ENCODE measurements around the gene FAM120B.
A peak's percentile ranks its signal among the peaks of the same experiment; 100 is the strongest.

Gene FAM120B

DNA sequence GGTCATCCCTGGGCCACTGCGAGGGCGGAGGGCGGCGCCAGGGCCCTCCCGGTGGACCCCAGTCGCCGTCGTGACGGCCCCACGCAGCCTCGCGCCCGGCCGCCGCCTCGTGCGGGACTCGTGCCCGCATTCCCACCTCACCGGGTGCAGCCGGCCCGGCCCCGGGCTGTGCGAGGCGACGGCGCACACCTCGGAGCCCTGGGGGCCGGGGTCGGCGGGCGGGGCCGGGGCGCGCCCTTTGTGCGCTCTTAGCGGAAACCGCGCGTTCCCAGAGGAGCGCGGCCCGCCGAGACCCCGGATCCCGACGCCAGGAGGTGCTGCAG lies 10.2 kb upstream of the FAM120B start:
- H3K4me3 ChIP-seq (ENCODE audit: low read length), result peak overlapping the region; percentile 40
- no peak for DNase-seq (ENCODE audit: low read depth)
- TF ChIP-seq, protein P1, sequence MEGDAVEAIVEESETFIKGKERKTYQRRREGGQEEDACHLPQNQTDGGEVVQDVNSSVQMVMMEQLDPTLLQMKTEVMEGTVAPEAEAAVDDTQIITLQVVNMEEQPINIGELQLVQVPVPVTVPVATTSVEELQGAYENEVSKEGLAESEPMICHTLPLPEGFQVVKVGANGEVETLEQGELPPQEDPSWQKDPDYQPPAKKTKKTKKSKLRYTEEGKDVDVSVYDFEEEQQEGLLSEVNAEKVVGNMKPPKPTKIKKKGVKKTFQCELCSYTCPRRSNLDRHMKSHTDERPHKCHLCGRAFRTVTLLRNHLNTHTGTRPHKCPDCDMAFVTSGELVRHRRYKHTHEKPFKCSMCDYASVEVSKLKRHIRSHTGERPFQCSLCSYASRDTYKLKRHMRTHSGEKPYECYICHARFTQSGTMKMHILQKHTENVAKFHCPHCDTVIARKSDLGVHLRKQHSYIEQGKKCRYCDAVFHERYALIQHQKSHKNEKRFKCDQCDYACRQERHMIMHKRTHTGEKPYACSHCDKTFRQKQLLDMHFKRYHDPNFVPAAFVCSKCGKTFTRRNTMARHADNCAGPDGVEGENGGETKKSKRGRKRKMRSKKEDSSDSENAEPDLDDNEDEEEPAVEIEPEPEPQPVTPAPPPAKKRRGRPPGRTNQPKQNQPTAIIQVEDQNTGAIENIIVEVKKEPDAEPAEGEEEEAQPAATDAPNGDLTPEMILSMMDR (IDR thresholded peaks at IDR 0.05; ENCODE audit: insufficient read depth, low read depth, low read length, missing control alignments), result no peak

DNA sequence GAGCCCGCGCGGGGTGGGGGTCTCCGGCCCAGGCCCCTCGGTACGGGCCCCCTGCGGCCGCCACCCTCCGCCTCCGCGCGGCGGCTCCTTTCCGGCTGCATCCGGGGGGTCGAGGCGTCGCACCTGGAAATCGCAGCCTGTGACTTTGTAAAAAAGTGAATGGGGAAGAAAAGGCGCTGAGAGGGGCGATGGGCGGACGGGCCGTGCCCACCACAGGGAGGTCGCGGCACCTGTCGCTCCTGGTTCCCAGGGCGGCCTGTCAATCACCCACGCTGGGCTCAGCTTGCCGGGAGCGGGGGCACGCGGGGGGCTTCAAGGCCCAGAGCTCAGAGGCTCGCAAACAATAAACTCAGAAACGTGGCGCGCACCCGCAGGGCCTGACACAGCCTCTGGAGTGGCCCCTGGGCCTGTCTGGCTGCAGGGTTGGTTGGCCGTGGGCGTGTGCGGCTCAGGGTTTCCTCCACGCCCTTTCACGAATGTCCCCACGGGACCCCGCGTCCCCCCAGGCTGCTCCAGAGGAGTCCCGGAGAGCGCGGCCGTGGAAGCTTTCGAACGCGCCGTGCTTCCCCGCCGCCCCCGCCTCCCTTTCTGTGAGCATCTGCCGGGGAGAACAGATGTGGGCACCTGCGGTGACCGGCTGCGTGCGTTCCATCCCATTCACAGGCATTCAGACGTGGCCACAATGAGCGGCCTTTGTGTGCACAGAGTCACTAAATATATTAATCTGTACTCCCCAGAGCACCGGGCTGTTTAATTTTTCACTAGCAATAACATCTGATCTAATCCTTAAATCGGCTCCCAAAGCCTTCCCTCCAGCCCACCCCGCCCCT lies 9.6 kb upstream of the FAM120B start:
- DNase-seq (ENCODE audit: low read depth), result no peak
- TF ChIP-seq, protein P1 (IDR thresholded peaks at IDR 0.05; ENCODE audit: insufficient read depth, low read depth, low read length, missing control alignments), result no peak

DNA sequence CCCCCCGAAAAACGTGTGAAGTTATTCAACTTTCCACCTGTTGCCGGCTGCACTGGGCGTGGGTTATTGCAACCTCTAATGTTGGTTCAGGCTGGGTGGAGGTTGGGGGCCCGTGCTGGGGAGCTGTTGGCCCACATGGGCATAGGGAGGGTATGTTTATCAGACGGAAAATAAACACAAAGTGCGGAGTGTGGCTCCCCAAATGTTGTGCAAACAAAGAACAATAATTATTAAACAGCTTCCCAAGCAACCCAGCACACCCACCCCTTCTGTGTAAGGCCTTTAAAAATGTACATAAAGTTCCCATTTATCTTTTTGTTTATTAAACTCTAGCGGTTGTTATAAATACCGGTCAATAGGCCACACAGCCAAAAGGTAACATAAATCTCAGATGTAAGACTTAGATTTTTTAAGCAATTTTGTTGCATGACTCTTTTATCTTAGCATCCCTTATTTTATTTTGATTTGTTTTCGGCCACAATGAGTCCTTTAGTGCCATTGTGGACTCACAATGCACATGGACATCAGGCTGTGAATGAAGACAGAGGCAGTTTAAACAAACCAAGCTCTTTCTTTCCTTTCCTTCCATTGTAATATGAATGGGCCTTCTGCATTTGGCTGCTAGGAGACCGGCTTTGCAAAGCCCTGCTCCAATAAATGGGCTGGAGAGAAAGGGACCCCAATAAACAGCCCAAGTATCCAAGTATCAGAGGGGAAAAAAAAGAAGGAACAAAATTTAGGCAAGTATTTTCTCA lies 8.8 kb upstream of the FAM120B start:
- no peak overlapping the region for H3K4me3 ChIP-seq (ENCODE audit: low read length)
- DNase-seq (ENCODE audit: low read depth), result no peak
- TF ChIP-seq, protein P1 (IDR thresholded peaks at IDR 0.05; ENCODE audit: insufficient read depth, low read depth, low read length, missing control alignments), result no peak

More for the DNA sequence above, 9.6 kb upstream of the FAM120B start:
- H3K4me3 ChIP-seq (ENCODE audit: low read length), result no peak overlapping the region

DNA sequence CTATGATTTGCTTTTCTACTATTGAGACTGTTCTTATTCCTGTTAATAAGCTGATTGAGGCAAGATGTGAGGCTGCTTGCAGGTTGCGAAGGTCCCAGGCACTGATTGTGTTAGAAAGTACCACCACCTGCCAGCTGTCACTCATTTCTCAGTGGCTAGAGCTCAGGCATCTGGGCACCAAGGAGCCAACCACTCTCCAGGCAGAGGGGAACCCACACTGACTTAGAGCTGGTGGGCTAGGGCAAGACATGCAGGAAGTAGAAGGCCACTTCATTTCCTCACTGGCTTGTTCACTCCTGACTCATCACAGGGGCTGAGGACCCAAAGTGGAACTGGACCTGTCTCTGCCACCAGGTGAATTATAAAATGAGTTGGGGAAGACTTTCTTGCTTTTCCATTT lies 7.9 kb upstream of the FAM120B start:
- no peak overlapping the region for H3K4me3 ChIP-seq (ENCODE audit: low read length)
- DNase-seq (ENCODE audit: low read depth), result peak; percentile 15
- TF ChIP-seq, protein P1 (IDR thresholded peaks at IDR 0.05; ENCODE audit: insufficient read depth, low read depth, low read length, missing control alignments), result no peak

DNA sequence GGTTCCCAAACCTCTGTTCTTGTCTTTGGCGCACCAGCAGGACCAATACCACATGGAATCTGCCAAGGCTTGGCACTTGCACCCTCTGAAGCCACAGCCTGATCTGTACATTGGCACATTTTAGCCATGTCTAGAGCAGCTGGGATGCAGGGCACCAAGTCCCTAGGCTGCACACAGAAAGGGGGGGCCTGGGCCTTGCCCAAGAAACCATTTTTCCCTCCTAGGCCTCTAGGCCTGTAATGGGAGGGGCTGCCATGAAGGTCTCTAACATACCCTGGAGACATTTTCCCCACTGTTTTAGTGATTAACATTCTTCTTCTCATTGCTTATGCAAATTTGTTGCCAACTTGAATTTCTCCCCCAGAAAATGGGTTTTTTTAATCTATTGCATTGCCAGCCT lies 5.4 kb upstream of the FAM120B start:
- TF ChIP-seq, protein P1 (IDR thresholded peaks at IDR 0.05; ENCODE audit: insufficient read depth, low read depth, low read length, missing control alignments), result no peak
- H3K4me3 ChIP-seq (ENCODE audit: low read length), result no peak overlapping the region
- DNase-seq (ENCODE audit: low read depth), result no peak

DNA sequence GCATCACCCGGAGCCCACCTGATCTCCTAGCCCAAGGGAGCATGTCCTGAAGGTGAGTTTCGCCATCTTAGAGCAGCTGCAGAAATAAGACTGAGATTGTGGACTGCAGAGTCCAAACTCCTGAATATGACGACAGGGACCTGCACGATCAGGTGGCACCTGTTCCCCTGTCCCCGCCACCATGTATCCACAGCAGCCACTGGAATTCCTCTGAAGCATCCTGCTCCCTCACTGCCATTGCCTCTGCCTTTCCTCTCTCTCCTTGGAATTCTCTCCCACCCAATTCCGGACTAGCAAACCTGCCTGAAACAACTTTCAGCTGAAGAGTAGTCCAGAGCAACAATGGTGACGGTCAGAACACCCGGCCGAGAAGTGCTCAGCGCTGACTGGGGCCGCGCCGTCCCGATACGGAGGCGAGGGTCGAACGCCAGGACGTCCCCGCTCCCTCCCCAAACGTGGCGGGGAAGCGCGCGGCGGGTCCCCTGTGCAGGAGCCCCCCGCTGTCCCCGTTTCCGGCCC lies 694 bp upstream of the FAM120B start:
- H3K4me3 ChIP-seq (ENCODE audit: low read length), result peak overlapping the region; percentile 93
- TF ChIP-seq, protein P1 (IDR thresholded peaks at IDR 0.05; ENCODE audit: insufficient read depth, low read depth, low read length, missing control alignments), result no peak
- no peak for DNase-seq (ENCODE audit: low read depth)

Data from epithelial cell of esophagus (primary cell).